Measurements from ENCODE around the gene TBC1D22A.

Gene TBC1D22A

GRCh38 chr22:46753360-46753759 lies 9.1 kb upstream of the TBC1D22A start:
- DNase-seq, result no peak

GRCh38 chr22:46753761-46754109 lies 8.7 kb upstream of the TBC1D22A start:
- no peak for DNase-seq

- DNase-seq, result peak; percentile 61
Measured at GRCh38 chr22:46754110-46754799, 8.2 kb upstream of the TBC1D22A start.

- DNase-seq, result no peak
Measured at GRCh38 chr22:46754826-46755225, 7.6 kb upstream of the TBC1D22A start.

- no peak for DNase-seq
Measured at GRCh38 chr22:46755525-46755924, 6.9 kb upstream of the TBC1D22A start.

GRCh38 chr22:46756097-46756496 lies 6.4 kb upstream of the TBC1D22A start:
- no peak for DNase-seq

- DNase-seq, result no peak
Measured at GRCh38 chr22:46757104-46757503, 5.3 kb upstream of the TBC1D22A start.

- no peak for DNase-seq
Measured at GRCh38 chr22:46758121-46758520, 4.3 kb upstream of the TBC1D22A start.

GRCh38 chr22:46758867-46759290 lies 3.6 kb upstream of the TBC1D22A start:
- peak; percentile 66 for DNase-seq

- no peak for DNase-seq
Measured at GRCh38 chr22:46761017-46761416, 1.4 kb upstream of the TBC1D22A start.

- DNase-seq, result no peak
Measured at GRCh38 chr22:46761539-46762237, 762 bp upstream of the TBC1D22A start.

GRCh38 chr22:46763051-46763705 lies 728 bp downstream of the TBC1D22A start:
- peak; percentile 40 for DNase-seq

GRCh38 chr22:46764140-46764680 lies 1.8 kb downstream of the TBC1D22A start:
- DNase-seq, result no peak

GRCh38 chr22:46764779-46765485 lies 2.5 kb downstream of the TBC1D22A start:
- DNase-seq, result no peak

GRCh38 chr22:46766611-46767010 lies 4.2 kb downstream of the TBC1D22A start:
- DNase-seq, result no peak

- DNase-seq, result no peak
Measured at GRCh38 chr22:46767249-46767985, 5.0 kb downstream of the TBC1D22A start.

- no peak for DNase-seq
Measured at GRCh38 chr22:46769191-46769675, 6.8 kb downstream of the TBC1D22A start.

GRCh38 chr22:46769706-46770105 lies 7.3 kb downstream of the TBC1D22A start:
- no peak for DNase-seq

- no peak for DNase-seq
Measured at GRCh38 chr22:46770151-46770641, 7.7 kb downstream of the TBC1D22A start.

- no peak for DNase-seq
Measured at GRCh38 chr22:46770726-46771125, 8.3 kb downstream of the TBC1D22A start.

GRCh38 chr22:46773076-46773475 lies 10.6 kb downstream of the TBC1D22A start:
- DNase-seq, result no peak
